ENCODE results near the gene PTPN9. TPM values are rescaled to one million over a fixed set of nuclear protein-coding genes. Genes with fewer than 3 reads are reported as not detected.

PTPN9 gene
- total RNA-seq, 1 experiment from 2014 or later: 31.6 TPM

- POLR2A ChIA-PET: interaction anchor here (0.5 kb wide), 2 partner anchors 41 to 150 kb away, joined by 3 read pairs; partner anchors contain the start of gene SNX33
- Mint-ChIP-seq H3K4me1 (ENCODE audit: insufficient read depth, unreplicated experiment) (no peaks in the 10 kb centered on the region), H3K27ac (ENCODE audit: low read depth, unreplicated experiment) (no peak overlapping the region), H3K9me3 (ENCODE audit: unreplicated experiment) (no peaks in the 10 kb centered on the region), H3K36me3 (ENCODE audit: insufficient read depth, unreplicated experiment) (peaks cover 80% of the 10 kb centered on the region), H3K4me3 (ENCODE audit: unreplicated experiment) (no peak overlapping the region), H3K27me3 (ENCODE audit: insufficient read depth, unreplicated experiment) (no peaks in the 10 kb centered on the region)
- intact Hi-C loops (cut with micrococcal nuclease): no loop called here
- TF ChIP-seq CTCF (IDR thresholded peaks at IDR 0.05; ENCODE audit: unreplicated experiment): no peak
- no peak for DNase-seq (ENCODE audit: unreplicated experiment)
- no TSS peak for BruUV-seq (replicated peaks)
- CTCF ChIA-PET: interaction anchor here (0.9 to 1.8 kb wide), 2 partner anchors 14 to 79 kb away, joined by 3 to 5 read pairs; no protein-coding TSS in a partner anchor
Observed at GRCh38 chr15:75606711-75607699, 27.9 kb upstream of the PTPN9 start.

- TF ChIP-seq CTCF (IDR thresholded peaks at IDR 0.05; ENCODE audit: unreplicated experiment): no peak
- ChIA-PET CTCF (no interaction called here), POLR2A (no interaction called here)
- intact Hi-C loops (cut with micrococcal nuclease): no loop called here
- no peaks in the 10 kb centered on the region for H3K9me3 Mint-ChIP-seq (ENCODE audit: unreplicated experiment)
- H3K27me3 Mint-ChIP-seq (ENCODE audit: insufficient read depth, unreplicated experiment): no peaks in the 10 kb centered on the region
- H3K36me3 Mint-ChIP-seq (ENCODE audit: insufficient read depth, unreplicated experiment): peaks cover 78% of the 10 kb centered on the region
- DNase-seq (ENCODE audit: unreplicated experiment): no peak
- BruUV-seq (replicated peaks): no TSS peak
- H3K4me3 Mint-ChIP-seq (ENCODE audit: unreplicated experiment): no peak overlapping the region
- no peak overlapping the region for H3K27ac Mint-ChIP-seq (ENCODE audit: low read depth, unreplicated experiment)
- H3K4me1 Mint-ChIP-seq (ENCODE audit: insufficient read depth, unreplicated experiment): no peaks in the 10 kb centered on the region
Observed at GRCh38 chr15:75606026-75606425, 26.9 kb upstream of the PTPN9 start.

- Mint-ChIP-seq H3K9me3 (ENCODE audit: unreplicated experiment) (no peaks in the 10 kb centered on the region), H3K36me3 (ENCODE audit: insufficient read depth, unreplicated experiment) (peaks cover 69% of the 10 kb centered on the region), H3K4me3 (ENCODE audit: unreplicated experiment) (no peak overlapping the region), H3K27me3 (ENCODE audit: insufficient read depth, unreplicated experiment) (no peaks in the 10 kb centered on the region), H3K27ac (ENCODE audit: low read depth, unreplicated experiment) (no peak overlapping the region), H3K4me1 (ENCODE audit: insufficient read depth, unreplicated experiment) (no peaks in the 10 kb centered on the region)
- BruUV-seq (replicated peaks): no TSS peak
- ChIA-PET CTCF (interaction anchor here (0.7 kb wide), 1 partner anchor 91 kb away, joined by 3 read pairs; no protein-coding TSS in a partner anchor), POLR2A (interaction anchor here (1.5 kb wide), 1 partner anchor 39 kb away, joined by 3 read pairs; no protein-coding TSS in a partner anchor)
- DNase-seq (ENCODE audit: unreplicated experiment): no peak
- intact Hi-C loops (cut with micrococcal nuclease): no loop called here
- TF ChIP-seq CTCF (IDR thresholded peaks at IDR 0.05; ENCODE audit: unreplicated experiment): no peak
Observed at GRCh38 chr15:75599401-75599800, 20.3 kb upstream of the PTPN9 start.

- Mint-ChIP-seq H3K4me1 (ENCODE audit: insufficient read depth, unreplicated experiment) (no peaks in the 10 kb centered on the region), H3K36me3 (ENCODE audit: insufficient read depth, unreplicated experiment) (peaks cover 61% of the 10 kb centered on the region), H3K9me3 (ENCODE audit: unreplicated experiment) (no peaks in the 10 kb centered on the region), H3K4me3 (ENCODE audit: unreplicated experiment) (no peak overlapping the region), H3K27me3 (ENCODE audit: insufficient read depth, unreplicated experiment) (no peaks in the 10 kb centered on the region), H3K27ac (ENCODE audit: low read depth, unreplicated experiment) (no peak overlapping the region)
- no peak for TF ChIP-seq CTCF (IDR thresholded peaks at IDR 0.05; ENCODE audit: unreplicated experiment)
- POLR2A ChIA-PET: interaction anchor here (0.7 to 1.5 kb wide), 2 partner anchors 21 to 40 kb away, joined by 3 read pairs; no protein-coding TSS in a partner anchor
- intact Hi-C loops (cut with micrococcal nuclease): no loop called here
- no TSS peak for BruUV-seq (replicated peaks)
- no peak for DNase-seq (ENCODE audit: unreplicated experiment)
- CTCF ChIA-PET: interaction anchor here (0.5 to 1.2 kb wide), 3 partner anchors 19 to 541 kb away, joined by 3 read pairs; partner anchors contain the start of gene PTPN9
Observed at GRCh38 chr15:75598361-75598760, 19.2 kb upstream of the PTPN9 start.
